Measurements from ENCODE around the gene PPEF2. TPM values are rescaled to one million over a fixed set of nuclear protein-coding genes. Genes with fewer than 3 reads are reported as not detected.

PPEF2 gene
- total RNA-seq, 2 experiments from 2014 or later: 0.49 to 0.56 TPM

GRCh38 chr4:75898536-75898935 is 3.7 kb downstream of the PPEF2 start:
- no peaks in the 10 kb centered on the region for H3K36me3 ChIP-seq (ENCODE audit: insufficient read depth, low read length)
- Mint-ChIP-seq H3K4me1 (ENCODE audit: low read depth) (no peaks in the 10 kb centered on the region), H3K27me3 (no peaks in the 10 kb centered on the region), H3K4me3 (no peak overlapping the region), H3K9me3 (no peaks in the 10 kb centered on the region), H3K27ac (no peak overlapping the region), H3K36me3 (ENCODE audit: low read depth) (no peaks in the 10 kb centered on the region)
- H3K4me3 ChIP-seq (ENCODE audit: low read length): no peak overlapping the region
- no peak for TF ChIP-seq CTCF (IDR thresholded peaks at IDR 0.05)
- no peaks in the 10 kb centered on the region for H3K9me3 ChIP-seq (ENCODE audit: control insufficient read depth in 1 of 2, insufficient read depth in 1 of 2, low read length in 2 of 2)
- POLR2A ChIA-PET: no interaction called here
- ATAC-seq (ENCODE audit: poor library complexity): no peak
- DNase-seq: no peak
- intact Hi-C loops (cut with DNase I, micrococcal nuclease): loop anchor here in 1 of 2 experiments (5.0 kb wide), 1 partner anchor 169 kb away; no protein-coding TSS in a partner anchor
- CTCF ChIA-PET: no interaction called here
- peaks cover 3% of the 10 kb centered on the region for H3K4me1 ChIP-seq (ENCODE audit: insufficient read depth, low read length)
- H3K27ac ChIP-seq (ENCODE audit: low read depth in 1 of 2, low read length in 2 of 2): no peak overlapping the region
- H3K27me3 ChIP-seq (ENCODE audit: control insufficient read depth in 1 of 2, insufficient read depth in 2 of 2, low read length in 2 of 2): no peaks in the 10 kb centered on the region

GRCh38 chr4:75895744-75896314 is 6.4 kb downstream of the PPEF2 start:
- Mint-ChIP-seq H3K4me3 (no peak overlapping the region), H3K27ac (no peak overlapping the region), H3K9me3 (no peaks in the 10 kb centered on the region), H3K4me1 (ENCODE audit: low read depth) (no peaks in the 10 kb centered on the region), H3K36me3 (ENCODE audit: low read depth) (no peaks in the 10 kb centered on the region), H3K27me3 (no peaks in the 10 kb centered on the region)
- H3K4me3 ChIP-seq (ENCODE audit: low read length): no peak overlapping the region
- ChIA-PET CTCF (interaction anchor here (0.7 to 1.2 kb wide), 3 partner anchors 10 to 169 kb away, joined by 3 to 4 read pairs (median 4); no protein-coding TSS in a partner anchor), POLR2A (interaction anchor here (0.7 kb wide), 1 partner anchor 27 kb away, joined by 5 read pairs; no protein-coding TSS in a partner anchor)
- no peak overlapping the region for H3K27ac ChIP-seq (ENCODE audit: low read depth in 1 of 2, low read length in 2 of 2)
- H3K36me3 ChIP-seq (ENCODE audit: insufficient read depth, low read length): no peaks in the 10 kb centered on the region
- H3K27me3 ChIP-seq (ENCODE audit: control insufficient read depth in 1 of 2, insufficient read depth in 2 of 2, low read length in 2 of 2): no peaks in the 10 kb centered on the region
- H3K4me1 ChIP-seq (ENCODE audit: insufficient read depth, low read length): no peaks in the 10 kb centered on the region
- ATAC-seq (ENCODE audit: poor library complexity) (peak; percentile 52), DNase-seq (peak in 4 of 14 experiments; percentile 18 to 73 (median 48))
- no peaks in the 10 kb centered on the region for H3K9me3 ChIP-seq (ENCODE audit: control insufficient read depth in 1 of 2, insufficient read depth in 1 of 2, low read length in 2 of 2)
- intact Hi-C loops (cut with DNase I, micrococcal nuclease): loop anchor here (1.0 to 5.0 kb wide), 2 partner anchors 171 kb away; no protein-coding TSS in a partner anchor
- peak; percentile 69 for TF ChIP-seq CTCF (IDR thresholded peaks at IDR 0.05)

- no peak overlapping the region for H3K4me3 Mint-ChIP-seq
- Histone ChIP-seq H3K36me3 (ENCODE audit: insufficient read depth, low read length) (no peaks in the 10 kb centered on the region), H3K4me3 (ENCODE audit: low read length) (no peak overlapping the region), H3K9me3 (ENCODE audit: control insufficient read depth in 1 of 2, insufficient read depth in 1 of 2, low read length in 2 of 2) (no peaks in the 10 kb centered on the region), H3K4me1 (ENCODE audit: insufficient read depth, low read length) (no peaks in the 10 kb centered on the region), H3K27ac (ENCODE audit: low read depth in 1 of 2, low read length in 2 of 2) (no peak overlapping the region), H3K27me3 (ENCODE audit: control insufficient read depth in 1 of 2, insufficient read depth in 2 of 2, low read length in 2 of 2) (no peaks in the 10 kb centered on the region)
- H3K27me3 Mint-ChIP-seq: no peaks in the 10 kb centered on the region
- no peak overlapping the region for H3K27ac Mint-ChIP-seq
- H3K9me3 Mint-ChIP-seq: no peaks in the 10 kb centered on the region
- ChIA-PET POLR2A (no interaction called here), CTCF (no interaction called here)
- DNase-seq (no peak), ATAC-seq (ENCODE audit: poor library complexity) (no peak)
- H3K36me3 Mint-ChIP-seq (ENCODE audit: low read depth): no peaks in the 10 kb centered on the region
- intact Hi-C loops (cut with DNase I, micrococcal nuclease): no loop called here
- no peaks in the 10 kb centered on the region for H3K4me1 Mint-ChIP-seq (ENCODE audit: low read depth)
- TF ChIP-seq CTCF (IDR thresholded peaks at IDR 0.05): no peak
Measured at GRCh38 chr4:75892508-75892907, 9.7 kb downstream of the PPEF2 start.
